WTC11 (cell line): Measurements from ENCODE around the gene ZNF579.
"Not testable (repeated sequence)": the region's sequence is repeated elsewhere in the genome, so short reads cannot be mapped to it uniquely, and the experiment has no call there.

Source experiments
- AFF4 ChIP-seq: sonication (generic); formaldehyde crosslinking; IDR thresholded peaks from 2 replicates; pipeline ENCODE4 v1.8.1; 2023; ENCODE audit warnings: mild to moderate bottlenecking, missing genetic modification reagents, borderline replicate concordance
- ATF1 ChIP-seq: sonication (generic); formaldehyde crosslinking; IDR thresholded peaks from 2 replicates; pipeline ENCODE4 v1.8.1; 2023; ENCODE audit warnings: mild to moderate bottlenecking, moderate library complexity, missing genetic modification reagents
- CTCF ChIP-seq: fragments of 200-600 bp; IDR thresholded peaks from 2 replicates; pipeline ENCODE4 v1.8.0; 2022; ENCODE audit warnings: antibody characterized with exemption

GRCh38 chr19:55582284-55582683 lies 1.6 kb upstream of the ZNF579 start:
- not testable (repeated sequence) for TF ChIP-seq CTCF; AFF4 (CRISPR knock-in tag); ATF1 (CRISPR knock-in tag)
